Neural cell (in vitro differentiated cells): ENCODE measurements around the gene MRPL57.

ENCODE experiments used
- MXI1 ChIP-seq: fragments of 450-650 bp; conservative IDR thresholded peaks from 2 replicates; pipeline ENCODE4 v1.6.1; 2014; ENCODE audit warnings: antibody characterized with exemption, mild to moderate bottlenecking; ENCODE audit not compliant: poor library complexity, severe bottlenecking
- POLR2AphosphoS5 ChIP-seq: IDR thresholded peaks from 2 replicates; pipeline ENCODE4 v1.6.1; 2012
- TAF1 ChIP-seq: IDR thresholded peaks from 2 replicates; pipeline ENCODE4 v1.6.1; 2012; ENCODE audit warnings: low read depth
- TF ChIP-seq, protein P1 (sequence below): fragments of 450-650 bp; IDR thresholded peaks from 2 replicates; pipeline ENCODE4 v1.5.1; 2014; ENCODE audit warnings: antibody characterized with exemption, mild to moderate bottlenecking, moderate library complexity; ENCODE audit not compliant: poor library complexity, severe bottlenecking
- TF ChIP-seq, protein P2 (sequence below): IDR thresholded peaks from 2 replicates; pipeline ENCODE4 v1.6.1; 2012; ENCODE audit warnings: borderline replicate concordance

DNA sequence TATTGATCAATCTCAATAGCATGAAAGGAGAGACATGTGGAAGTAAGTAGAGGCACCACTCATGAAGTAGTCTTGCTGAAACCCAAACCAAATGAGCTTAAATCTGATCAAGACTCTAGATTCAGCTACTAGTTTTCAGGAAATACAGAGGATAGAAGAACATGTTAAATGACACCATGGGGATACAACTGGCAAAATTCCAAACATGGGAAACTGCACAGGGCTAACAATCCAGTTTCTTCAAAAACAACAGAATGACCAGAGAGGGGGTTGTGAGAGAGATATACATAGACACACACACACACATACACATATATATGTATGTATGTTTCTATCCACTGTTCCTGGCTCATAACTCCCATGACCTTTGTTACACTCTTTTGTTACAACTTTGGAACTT, 44.8 kb downstream of the MRPL57 start:
- TF ChIP-seq, protein P1, sequence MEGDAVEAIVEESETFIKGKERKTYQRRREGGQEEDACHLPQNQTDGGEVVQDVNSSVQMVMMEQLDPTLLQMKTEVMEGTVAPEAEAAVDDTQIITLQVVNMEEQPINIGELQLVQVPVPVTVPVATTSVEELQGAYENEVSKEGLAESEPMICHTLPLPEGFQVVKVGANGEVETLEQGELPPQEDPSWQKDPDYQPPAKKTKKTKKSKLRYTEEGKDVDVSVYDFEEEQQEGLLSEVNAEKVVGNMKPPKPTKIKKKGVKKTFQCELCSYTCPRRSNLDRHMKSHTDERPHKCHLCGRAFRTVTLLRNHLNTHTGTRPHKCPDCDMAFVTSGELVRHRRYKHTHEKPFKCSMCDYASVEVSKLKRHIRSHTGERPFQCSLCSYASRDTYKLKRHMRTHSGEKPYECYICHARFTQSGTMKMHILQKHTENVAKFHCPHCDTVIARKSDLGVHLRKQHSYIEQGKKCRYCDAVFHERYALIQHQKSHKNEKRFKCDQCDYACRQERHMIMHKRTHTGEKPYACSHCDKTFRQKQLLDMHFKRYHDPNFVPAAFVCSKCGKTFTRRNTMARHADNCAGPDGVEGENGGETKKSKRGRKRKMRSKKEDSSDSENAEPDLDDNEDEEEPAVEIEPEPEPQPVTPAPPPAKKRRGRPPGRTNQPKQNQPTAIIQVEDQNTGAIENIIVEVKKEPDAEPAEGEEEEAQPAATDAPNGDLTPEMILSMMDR = no peak
- no peak for TF ChIP-seq POLR2AphosphoS5
- no peak for TF ChIP-seq TAF1
- TF ChIP-seq MXI1 = no peak
- TF ChIP-seq, protein P2, sequence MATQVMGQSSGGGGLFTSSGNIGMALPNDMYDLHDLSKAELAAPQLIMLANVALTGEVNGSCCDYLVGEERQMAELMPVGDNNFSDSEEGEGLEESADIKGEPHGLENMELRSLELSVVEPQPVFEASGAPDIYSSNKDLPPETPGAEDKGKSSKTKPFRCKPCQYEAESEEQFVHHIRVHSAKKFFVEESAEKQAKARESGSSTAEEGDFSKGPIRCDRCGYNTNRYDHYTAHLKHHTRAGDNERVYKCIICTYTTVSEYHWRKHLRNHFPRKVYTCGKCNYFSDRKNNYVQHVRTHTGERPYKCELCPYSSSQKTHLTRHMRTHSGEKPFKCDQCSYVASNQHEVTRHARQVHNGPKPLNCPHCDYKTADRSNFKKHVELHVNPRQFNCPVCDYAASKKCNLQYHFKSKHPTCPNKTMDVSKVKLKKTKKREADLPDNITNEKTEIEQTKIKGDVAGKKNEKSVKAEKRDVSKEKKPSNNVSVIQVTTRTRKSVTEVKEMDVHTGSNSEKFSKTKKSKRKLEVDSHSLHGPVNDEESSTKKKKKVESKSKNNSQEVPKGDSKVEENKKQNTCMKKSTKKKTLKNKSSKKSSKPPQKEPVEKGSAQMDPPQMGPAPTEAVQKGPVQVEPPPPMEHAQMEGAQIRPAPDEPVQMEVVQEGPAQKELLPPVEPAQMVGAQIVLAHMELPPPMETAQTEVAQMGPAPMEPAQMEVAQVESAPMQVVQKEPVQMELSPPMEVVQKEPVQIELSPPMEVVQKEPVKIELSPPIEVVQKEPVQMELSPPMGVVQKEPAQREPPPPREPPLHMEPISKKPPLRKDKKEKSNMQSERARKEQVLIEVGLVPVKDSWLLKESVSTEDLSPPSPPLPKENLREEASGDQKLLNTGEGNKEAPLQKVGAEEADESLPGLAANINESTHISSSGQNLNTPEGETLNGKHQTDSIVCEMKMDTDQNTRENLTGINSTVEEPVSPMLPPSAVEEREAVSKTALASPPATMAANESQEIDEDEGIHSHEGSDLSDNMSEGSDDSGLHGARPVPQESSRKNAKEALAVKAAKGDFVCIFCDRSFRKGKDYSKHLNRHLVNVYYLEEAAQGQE = no peak
